GM21390 (cell line): ENCODE results near the gene TEX51.

Source experiments
- ATAC-seq: cut with Tn5 transposase; IDR thresholded peaks from one replicate; pipeline ENCODE4 v1.9.1; 2021; ENCODE audit not compliant: unreplicated experiment

The TEX51 gene

GRCh38 chr2:126898636-126899035, at the start of gene TEX51:
TSS of gene TEX51 (plus strand) at chr2:126898890. CDS start at chr2:126898919, 29 bp downstream.
- ATAC-seq: no peak

GRCh38 chr2:126849054-126849453, 49.6 kb upstream of the TEX51 start:
- ATAC-seq: no peak

- ATAC-seq: no peak
Observed at GRCh38 chr2:126849486-126849885, 49.2 kb upstream of the TEX51 start.

- ATAC-seq: no peak
Observed at GRCh38 chr2:126849991-126850535, 48.6 kb upstream of the TEX51 start.

- no peak for ATAC-seq
Observed at GRCh38 chr2:126850940-126851339, 47.8 kb upstream of the TEX51 start.

- ATAC-seq: no peak
Observed at GRCh38 chr2:126851756-126852155, 46.9 kb upstream of the TEX51 start.

GRCh38 chr2:126852361-126852760, 46.3 kb upstream of the TEX51 start:
- ATAC-seq: no peak

- no peak for ATAC-seq
Observed at GRCh38 chr2:126855606-126856005, 43.1 kb upstream of the TEX51 start.

GRCh38 chr2:126856403-126856802, 42.3 kb upstream of the TEX51 start:
- no peak for ATAC-seq

- ATAC-seq: no peak
Observed at GRCh38 chr2:126857502-126857901, 41.2 kb upstream of the TEX51 start.

GRCh38 chr2:126858013-126858412, 40.7 kb upstream of the TEX51 start:
- no peak for ATAC-seq

- ATAC-seq: no peak
Observed at GRCh38 chr2:126858436-126858835, 40.3 kb upstream of the TEX51 start.

GRCh38 chr2:126858991-126859390, 39.7 kb upstream of the TEX51 start:
- ATAC-seq: no peak

- ATAC-seq: no peak
Observed at GRCh38 chr2:126859631-126860030, 39.1 kb upstream of the TEX51 start.

GRCh38 chr2:126860385-126860784, 38.3 kb upstream of the TEX51 start:
- no peak for ATAC-seq

- no peak for ATAC-seq
Observed at GRCh38 chr2:126862730-126863129, 36.0 kb upstream of the TEX51 start.

- no peak for ATAC-seq
Observed at GRCh38 chr2:126863336-126864015, 35.2 kb upstream of the TEX51 start.

- ATAC-seq: no peak
Observed at GRCh38 chr2:126864861-126865260, 33.8 kb upstream of the TEX51 start.

- no peak for ATAC-seq
Observed at GRCh38 chr2:126866451-126866850, 32.2 kb upstream of the TEX51 start.

GRCh38 chr2:126874961-126875360, 23.7 kb upstream of the TEX51 start:
- ATAC-seq: no peak

- no peak for ATAC-seq
Observed at GRCh38 chr2:126876631-126877030, 22.1 kb upstream of the TEX51 start.

- ATAC-seq: no peak
Observed at GRCh38 chr2:126877041-126877440, 21.6 kb upstream of the TEX51 start.
